GM12892 (cell line): ENCODE results near the gene DAZAP1.
A peak's percentile ranks its signal among the peaks of the same experiment; 100 is the strongest.
"Not testable (repeated sequence)": the region's sequence is repeated elsewhere in the genome, so short reads cannot be mapped to it uniquely, and the experiment has no call there.

Experiments used
- DNase-seq: peaks from one replicate; pipeline ENCODE4 v3.0.0; 2011; ENCODE audit not compliant: insufficient read length
- FAIRE-seq: peaks from 2 replicates; lab custom pipeline; 2011; peaks lifted over from hg19 to GRCh38; lab: Jason Lieb, UNC
- POLR2A ChIP-seq: IDR thresholded peaks from 2 replicates; pipeline ENCODE4 v1.6.1; 2011; ENCODE audit warnings: low read depth, low read length, control low read depth
- POLR2AphosphoS5 ChIP-seq: IDR thresholded peaks from 2 replicates; pipeline ENCODE4 v1.6.1; 2011; ENCODE audit warnings: low read depth, low read length, control low read depth
- TAF1 ChIP-seq: IDR thresholded peaks from 2 replicates; pipeline ENCODE4 v1.6.1; 2011; ENCODE audit warnings: low read depth, mild to moderate bottlenecking, control low read depth, low read length, borderline replicate concordance

DAZAP1 gene

DNA sequence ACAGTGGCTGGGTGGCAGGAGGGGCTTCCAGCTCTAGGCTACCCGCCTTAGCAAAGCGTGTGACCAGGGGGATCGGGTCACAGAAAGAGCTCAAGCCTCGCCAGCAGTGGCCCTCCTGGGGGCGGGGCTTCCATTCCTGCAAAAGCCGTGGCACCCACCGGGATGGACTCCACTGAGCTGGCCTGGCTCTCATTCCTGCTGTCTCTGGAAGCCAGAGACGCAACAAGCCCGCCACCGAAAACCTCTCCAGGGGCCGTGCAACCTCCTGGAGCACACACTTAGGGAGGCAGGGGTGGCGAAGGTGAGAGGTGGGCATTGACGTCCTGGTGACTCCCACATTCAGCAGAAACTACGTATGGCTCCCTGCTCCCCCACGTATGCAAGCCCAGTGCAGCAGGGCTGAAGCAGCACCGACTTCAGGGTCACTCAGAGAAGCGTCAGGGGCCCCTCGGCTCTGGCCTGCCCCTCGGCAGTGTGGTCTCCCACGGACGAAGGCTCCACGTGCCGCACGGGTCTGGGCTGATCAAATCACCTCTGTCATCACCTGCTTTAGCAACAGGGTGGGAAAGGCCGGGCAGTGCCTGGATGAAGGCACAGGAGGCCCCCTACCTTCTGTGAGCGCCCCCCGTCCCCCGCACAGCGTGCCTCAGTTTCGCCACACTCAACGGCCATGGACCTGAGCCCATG lies 68.5 kb downstream of the DAZAP1 start:
- FAIRE-seq (no peak), DNase-seq (no peak)
- TF ChIP-seq POLR2AphosphoS5 (no peak), TAF1 (no peak), POLR2A (no peak)

DNA sequence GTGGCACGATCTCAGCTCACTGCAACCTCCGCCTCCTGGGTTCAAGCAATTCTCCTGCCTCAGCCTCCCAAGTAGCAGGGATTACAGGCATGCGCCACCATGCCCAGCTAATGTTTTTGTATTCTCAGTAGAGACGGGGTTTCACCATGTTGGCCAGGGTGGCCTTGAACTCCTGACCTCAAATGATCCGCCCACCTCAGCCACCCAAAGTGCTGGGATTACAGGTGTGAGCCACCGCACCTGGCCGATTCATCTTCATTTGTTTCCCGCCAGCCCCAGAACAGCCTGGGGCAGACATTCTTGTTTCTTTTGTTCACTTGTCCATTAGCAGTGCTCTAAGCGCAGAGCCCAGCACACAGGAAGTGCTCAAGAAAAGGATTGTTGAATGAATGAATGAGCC lies 69.7 kb downstream of the DAZAP1 start:
- FAIRE-seq, DNase-seq: not testable (repeated sequence)

DNA sequence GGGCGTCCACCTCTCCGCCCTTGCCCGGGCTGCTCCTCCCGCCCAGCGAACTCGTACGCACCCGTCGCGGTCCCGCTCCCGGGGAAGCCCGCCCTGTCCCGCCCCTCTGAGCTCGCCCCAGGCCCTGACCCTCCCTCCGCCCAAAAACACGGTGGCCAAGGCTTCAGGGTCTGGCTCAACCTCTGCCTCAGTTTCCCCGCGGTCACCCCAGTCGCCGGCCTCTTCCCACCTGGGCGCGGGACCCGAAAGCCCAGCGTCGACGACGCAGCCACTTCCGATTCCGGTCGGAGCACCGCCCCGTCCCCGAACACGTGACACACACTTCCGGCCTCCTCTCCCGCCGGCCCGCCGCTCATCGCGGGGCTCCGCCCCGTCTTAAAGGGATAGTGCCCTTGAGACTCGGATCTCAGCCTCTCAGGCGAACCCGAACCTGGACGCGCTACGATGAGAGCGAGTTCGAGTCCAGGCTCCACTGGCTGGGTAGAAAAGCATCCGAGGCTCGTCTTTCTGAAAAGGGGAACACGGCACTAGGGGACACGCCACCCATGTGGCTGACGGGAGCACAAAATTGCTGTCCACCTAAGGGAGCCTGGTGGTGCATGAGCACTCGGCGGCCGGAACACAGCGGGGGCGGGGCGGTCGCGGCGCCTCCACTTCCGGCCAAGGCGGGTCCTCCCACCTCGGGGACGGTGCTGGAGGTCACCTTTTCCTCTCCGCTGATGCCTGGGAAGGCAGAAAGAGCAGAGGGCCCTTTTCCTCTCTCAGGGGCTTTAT lies 71.7 kb downstream of the DAZAP1 start, which contains the start of gene C19orf25:
Gene C19orf25, minus strand, starts transcription at position 282 of the 774 bp plus-strand sequence. CDS start 312 bp downstream, outside the sequence.
- peak; percentile 99 for FAIRE-seq

DNA sequence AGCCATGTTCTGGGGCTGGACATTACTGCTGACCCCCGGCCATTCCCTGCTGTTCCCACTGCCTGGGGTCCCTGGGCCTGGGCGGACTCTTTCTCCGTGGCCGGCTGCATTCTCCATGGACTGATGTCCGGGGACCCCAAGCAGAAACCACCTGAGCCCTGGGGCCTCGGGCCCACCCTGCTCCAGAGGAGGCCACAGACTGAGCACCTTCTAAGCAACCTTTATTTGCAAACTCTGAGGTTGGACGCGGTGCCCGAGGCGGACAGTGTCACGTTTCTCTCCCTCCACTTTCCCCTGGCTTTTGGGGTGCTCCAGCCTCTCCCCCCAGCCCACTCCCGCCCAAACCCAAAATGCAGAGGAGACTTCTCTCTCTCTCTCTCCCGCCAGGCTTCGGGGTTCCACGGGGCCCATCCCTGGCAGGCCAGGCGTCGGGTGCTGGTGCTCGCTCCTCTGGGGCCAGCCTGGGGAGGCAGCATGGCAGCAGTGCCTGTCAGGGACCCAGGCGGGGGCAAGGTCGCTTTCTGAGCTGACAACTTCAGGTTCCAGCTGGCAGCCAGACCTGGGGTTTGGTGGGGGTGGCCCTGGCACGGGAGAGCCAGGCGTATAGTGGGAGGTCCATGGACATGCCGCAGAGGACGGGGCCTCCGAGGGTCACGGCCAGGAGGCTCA lies 74.0 kb downstream of the DAZAP1 start:
- TF ChIP-seq TAF1 = no peak
- no peak for TF ChIP-seq POLR2A
- no peak for TF ChIP-seq POLR2AphosphoS5
- FAIRE-seq (no peak), DNase-seq (no peak)

More for the DNA sequence above, 71.7 kb downstream of the DAZAP1 start, which contains the start of gene C19orf25:
- TF ChIP-seq POLR2A (peak; percentile 87; the same call in 1 of the 2 replicates), POLR2AphosphoS5 (peak; percentile 80), TAF1 (peak; percentile 37; the same call in 1 of the 2 replicates)
- peak; percentile 99 for DNase-seq

DNA sequence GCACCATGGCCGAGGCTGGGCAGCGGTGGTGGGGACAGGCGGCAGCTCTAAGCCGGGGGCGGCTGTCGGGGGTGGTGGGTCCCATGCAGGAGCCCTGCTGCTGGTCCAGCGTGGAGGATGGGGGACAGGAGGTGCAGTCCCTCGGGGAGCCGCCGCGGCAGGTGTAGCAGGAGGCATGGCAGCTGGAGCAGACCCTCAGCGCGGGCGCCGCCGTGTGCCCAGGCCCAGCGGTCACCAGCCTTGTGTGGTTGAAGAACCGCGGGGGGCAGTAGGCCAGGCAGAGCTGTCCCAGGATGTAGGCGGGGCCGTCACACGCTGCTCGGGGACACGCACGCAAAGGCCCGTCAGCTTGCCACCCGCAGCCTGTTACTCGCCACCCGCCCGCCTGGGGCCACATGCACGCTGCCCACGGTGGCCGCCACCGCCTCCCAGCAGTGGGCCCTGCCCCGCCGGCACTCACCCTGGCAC lies 74.5 kb downstream of the DAZAP1 start:
- no peak for FAIRE-seq
- TF ChIP-seq POLR2AphosphoS5 (no peak), POLR2A (no peak), TAF1 (no peak)
- no peak for DNase-seq

DNA sequence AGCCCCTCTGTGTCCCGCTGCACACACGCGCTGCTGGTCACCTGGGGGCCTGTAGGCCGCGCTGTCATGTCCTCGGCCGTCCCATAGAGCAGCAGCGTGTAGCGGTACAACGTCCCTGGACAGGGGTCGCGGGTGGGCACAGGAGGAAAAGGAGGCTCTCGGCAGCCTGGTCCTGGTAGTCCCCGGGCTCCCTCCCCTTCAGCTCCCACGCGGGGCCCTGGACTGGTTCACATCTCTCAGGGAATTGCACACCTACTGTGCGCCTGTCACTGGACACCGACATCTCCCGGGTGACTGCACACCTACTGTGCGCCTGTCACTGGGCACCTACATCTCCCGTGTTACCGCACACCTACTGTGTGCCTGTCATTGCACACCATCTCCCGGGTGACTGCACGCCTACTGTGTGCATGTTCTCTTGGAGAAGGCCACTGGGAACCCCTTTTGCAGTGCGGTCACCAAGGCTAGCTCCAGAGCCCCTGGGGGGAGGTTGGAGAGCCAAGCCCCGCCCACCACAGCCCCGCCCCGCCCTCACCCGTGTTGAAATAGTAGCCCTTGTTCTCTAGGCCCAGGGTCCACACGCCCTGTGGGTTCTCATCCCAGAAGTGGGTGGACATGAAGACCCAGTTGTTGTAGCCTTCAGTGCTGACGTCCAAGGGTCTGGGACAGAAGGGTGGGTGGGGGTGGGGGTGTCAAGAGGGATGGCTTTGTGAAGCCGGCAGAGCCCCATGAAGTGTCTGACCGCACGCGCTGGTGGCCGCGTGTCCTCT lies 75.2 kb downstream of the DAZAP1 start:
- TF ChIP-seq POLR2AphosphoS5 (no peak), POLR2A (no peak), TAF1 (no peak)
- FAIRE-seq (no peak), DNase-seq (no peak)

DNA sequence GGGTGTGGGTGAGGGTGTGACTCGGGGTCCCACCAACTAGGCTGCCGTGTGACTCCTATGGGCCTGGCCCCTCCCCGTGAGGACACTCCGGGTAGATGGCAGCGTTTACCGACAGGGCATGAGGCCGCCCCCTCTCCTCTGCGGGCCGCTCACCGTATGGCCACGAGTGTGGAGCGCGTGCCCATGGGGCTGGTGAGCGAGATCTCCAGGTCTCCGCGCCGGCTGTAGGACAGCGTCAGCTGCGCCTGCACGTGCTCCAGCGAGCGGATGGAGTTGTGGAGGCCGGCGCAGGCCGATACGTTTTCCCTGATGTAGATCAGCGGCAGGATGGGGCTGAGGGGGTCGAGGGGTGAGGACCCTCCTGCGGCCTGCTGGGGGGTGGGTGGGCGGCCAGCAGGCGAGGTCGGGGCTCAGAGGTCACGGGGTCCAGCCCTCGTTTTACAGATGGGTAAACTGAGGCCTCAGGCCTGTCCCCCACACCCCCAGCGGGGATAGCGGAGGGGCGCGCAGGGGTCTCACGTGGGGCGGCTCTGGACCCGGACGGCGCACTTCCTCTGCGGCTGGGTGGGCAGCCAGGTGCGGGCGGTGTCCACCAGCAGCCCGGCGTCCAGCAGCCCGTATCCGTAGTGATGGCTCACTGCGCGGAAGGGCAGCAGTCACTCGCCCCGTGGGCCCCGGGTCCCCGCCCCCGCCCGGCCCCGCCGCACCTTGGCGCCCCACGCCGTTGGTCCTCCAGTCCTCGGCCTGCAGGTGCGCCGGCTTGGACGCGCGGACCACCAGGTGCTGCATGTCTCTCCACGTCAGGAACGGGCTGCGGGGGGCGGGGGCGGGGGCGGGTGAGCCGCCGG lies 76.0 kb downstream of the DAZAP1 start:
- TF ChIP-seq POLR2AphosphoS5 (no peak), POLR2A (no peak), TAF1 (no peak)
- DNase-seq (no peak), FAIRE-seq (no peak)

DNA sequence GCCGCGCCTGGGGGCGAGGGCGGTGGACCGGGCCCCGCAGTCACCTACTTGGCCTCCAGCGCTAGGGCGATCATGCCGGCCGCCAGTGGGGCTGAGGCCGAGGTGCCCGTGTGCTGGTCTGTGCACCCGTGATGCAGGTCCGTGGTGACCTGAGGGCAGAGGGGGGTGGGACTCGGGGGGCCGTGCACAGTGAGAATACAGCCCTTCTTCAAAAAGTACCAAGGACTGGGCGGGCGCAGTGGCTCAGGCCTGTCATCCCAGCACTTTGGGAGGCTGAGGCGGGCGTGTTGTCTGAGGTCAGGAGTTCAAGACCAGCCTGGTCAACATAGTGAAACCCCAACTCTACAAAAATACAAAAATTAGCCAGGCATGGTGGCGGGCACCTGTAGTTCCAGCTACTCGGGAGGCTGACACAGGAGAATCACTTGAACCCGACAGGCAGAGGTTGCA lies 76.6 kb downstream of the DAZAP1 start:
- FAIRE-seq (no peak), DNase-seq (no peak)
- no peak for TF ChIP-seq POLR2A
- no peak for TF ChIP-seq TAF1
- TF ChIP-seq POLR2AphosphoS5 = no peak
